Suppressor macrophage treated with lipopolysaccharide for 4 hours (primary cell): ENCODE measurements around the gene TRIM62.
"Not testable (repeated sequence)": the region's sequence is repeated elsewhere in the genome, so short reads cannot be mapped to it uniquely, and the experiment has no call there.

Experiments
- DNase-seq: peaks from one replicate; pipeline ENCODE4 v3.0.0-alpha.2; 2020

Gene TRIM62

DNA sequence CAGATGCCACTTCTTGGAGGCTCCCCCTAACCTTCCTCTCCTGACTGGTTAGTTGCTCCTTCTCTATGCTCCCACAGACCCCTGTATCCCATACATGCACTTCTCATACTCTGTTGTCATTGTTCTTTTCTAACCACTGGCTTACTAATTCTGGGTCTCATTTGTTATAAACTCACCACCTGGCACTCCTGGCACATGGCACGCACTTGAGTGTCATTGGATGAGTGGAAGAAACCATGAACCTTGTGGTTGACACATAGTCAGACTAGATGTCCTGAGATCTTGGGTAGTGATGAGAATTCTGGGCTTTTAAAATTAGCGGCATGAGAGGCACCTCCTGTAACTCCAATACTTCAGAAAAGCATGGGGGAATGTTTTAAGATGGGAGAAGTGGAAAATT is 49.3 kb downstream of the TRIM62 start:
- DNase-seq: no peak

DNA sequence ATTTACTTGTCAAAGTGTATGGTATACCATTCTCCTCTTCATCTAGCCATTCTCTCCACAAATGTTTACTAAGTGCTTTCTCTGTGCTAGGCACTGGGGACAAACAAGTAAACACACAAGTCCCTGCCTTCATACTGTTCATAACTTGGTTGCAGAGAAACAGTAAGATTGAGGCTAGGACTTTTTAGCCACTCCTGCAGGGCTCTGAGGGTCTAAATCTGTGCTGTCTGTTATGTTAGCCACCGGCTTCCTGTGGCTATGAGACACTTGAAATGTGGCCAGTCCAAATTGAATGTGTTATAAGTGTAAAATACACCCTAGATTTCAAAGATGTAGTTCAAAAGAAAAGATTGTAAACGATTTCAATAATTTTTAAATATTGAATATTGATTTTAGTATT is 50.7 kb downstream of the TRIM62 start:
- DNase-seq: no peak

DNA sequence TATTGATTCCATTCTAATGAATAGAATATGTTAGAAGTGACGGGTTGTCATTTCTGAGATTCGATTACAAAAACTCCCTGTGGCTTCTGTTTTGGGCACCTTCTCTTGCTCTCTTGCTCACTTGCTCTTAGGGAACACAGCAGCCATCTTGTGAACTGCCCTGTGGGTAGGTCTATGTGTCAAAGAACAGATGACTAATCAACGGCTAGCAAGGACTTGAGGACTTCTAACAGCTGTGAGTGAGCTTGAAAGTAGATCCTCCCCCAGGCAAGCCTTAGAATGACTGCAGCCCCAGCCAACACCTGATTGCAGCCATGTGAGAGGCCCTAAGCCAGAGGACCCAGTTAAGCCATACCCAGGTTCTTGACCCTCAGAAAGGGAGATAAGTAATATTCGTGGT is 51.5 kb downstream of the TRIM62 start:
- no peak for DNase-seq

DNA sequence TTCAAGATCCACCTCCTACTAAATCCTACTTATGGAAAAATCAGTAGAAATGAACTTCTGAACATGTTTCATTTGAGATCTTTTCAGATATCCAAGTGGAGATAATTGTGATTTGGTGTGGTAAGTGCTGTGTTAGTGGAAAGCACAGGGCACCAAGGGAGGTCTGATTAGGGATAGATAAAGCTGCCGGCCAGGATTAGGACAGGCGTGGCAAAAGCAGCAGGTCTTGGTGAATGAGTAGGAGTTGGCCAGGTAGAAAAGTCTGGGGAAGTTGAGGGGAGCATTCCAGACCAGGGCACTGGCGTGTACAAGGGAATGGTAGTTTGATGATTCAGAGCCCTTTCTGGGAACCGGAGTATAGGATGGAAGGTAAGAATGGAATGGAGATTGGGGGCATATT is 53.1 kb downstream of the TRIM62 start:
- DNase-seq: no peak

DNA sequence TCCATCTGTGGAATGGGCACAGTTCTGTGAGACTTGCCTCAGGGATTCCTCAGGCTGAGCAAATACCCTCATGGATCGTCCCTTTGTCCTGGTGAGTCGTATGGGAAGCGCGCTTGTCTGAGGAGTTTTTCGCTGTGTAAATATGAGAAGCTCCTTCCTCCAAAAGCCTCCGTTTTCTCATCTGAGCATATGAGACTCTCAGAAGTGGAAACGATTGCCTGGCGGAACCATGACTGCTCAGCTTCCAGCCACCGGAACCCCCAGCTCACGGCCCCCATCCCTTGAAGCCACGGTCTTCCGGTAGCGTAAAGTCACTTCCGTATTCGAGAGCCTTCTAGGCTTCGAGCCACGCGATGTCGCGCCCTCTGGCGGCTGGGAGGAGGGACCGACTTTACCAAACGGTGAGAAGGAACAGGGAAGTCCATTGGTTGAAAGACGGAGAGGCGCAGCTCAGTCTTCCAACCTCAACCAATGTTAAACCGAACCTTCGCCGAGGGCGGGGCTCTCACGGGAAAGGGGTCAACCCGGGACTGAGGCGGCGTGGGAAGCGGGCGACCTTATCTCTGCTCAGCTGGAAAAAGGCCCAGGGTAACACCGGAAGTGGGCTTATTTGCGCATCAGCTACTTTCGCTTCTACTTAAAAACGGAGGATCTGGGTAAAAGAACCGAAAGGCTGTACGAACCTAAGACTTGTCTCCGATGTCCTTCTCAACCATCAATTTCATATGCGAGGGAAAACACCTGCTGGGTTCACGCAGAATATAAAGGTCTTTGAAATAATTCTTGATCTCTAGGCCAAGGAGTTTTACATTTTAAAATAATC is 54.6 kb downstream of the TRIM62 start:
- DNase-seq: peak; percentile 100

DNA sequence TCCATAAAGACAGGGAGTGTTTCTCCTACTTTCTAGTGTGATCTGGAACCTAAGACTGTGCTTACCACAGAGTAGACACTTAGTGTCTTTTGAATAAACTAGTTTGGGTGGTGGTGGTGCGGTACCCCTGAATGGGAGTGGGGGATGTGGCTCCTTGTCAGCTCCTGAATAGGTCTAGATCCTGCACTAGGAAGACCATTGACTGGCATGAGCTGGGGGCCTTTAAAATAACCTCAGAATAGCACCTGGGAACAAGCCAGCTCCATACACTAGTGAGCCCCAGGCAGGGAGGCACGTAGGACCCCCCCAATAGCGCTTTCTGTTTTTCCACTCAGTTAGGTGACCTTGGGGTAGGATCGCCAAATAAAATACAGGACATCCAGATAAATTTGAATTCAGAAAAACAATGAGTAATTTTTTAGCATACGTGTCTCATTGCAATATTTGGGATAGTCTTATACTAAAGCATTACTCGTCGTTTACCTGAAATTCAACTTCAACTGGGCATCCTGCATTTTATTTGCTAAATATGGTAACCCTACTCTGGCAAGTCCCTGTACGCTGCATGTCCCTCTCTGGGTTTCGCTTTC is 55.3 kb downstream of the TRIM62 start:
- no peak for DNase-seq

DNA sequence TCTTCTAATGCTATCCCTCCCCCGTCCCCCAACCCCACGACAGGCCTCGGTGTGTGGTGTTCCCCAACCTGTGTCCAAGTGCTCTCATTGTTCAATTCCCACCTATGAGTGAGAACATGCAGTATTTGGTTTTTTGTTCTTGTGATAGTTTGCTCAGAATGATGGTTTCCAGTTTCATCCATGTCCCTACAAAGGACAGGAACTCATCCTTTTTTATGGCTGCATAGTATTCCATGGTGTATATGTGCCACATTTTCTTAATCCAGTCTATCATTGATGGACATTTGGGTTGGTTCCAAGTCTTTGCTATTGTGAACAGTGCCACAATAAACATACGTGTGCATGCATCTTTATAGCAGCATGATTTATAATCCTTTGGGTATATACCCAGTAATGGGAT is 57.2 kb downstream of the TRIM62 start:
- DNase-seq: not testable (repeated sequence)

DNA sequence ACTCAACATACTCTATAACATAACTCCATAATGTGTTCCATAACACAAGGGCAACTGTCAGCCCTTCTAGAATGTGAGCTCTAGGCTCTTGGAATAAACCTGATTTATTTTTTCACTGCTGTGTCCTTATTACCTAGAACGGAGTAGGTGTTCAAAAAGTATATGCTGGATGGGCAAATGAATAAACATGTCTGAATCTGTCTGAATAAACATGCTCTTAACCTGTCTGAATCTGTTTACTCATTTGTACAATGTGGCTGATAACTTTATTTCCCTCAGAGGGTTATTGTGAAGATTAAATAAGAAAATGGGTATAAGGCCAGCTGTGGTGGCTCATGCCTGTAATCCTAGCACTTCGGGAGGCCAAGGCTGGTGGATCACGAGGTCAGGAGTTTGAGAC is 58.6 kb downstream of the TRIM62 start:
- DNase-seq: no peak

DNA sequence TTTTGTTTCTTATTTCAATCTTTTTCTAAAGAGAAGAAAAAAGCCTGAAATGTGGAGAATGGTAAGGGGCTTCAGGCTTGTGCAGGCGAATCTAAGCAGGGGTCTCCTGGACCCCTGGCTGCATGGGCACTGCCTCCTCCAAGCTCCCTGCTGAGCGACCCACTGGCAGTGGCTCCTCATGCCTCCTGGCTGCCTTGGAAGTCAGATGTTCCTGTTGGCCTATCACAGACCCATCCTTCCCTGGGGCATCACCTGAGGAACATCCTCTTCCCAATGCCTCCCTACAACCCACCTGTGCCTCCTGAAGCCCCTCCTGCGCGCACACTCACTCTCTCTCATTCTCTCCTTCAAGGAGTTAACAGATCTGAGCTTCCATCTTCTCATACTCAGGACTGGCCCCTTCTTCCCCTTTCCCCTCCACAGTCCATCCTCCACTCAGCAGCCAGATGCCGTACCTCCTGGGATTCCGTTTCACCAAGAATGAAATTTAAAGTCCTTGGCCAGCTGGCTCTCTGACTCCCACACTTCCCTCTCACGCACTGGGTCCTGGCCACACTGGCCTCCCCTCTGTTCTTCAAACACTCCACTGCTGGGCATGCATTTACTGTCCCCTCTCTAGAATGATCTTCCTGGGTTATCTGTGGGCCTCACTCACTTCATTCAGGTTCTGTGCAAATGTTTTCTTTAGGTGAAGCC is 59.2 kb downstream of the TRIM62 start:
- no peak for DNase-seq

DNA sequence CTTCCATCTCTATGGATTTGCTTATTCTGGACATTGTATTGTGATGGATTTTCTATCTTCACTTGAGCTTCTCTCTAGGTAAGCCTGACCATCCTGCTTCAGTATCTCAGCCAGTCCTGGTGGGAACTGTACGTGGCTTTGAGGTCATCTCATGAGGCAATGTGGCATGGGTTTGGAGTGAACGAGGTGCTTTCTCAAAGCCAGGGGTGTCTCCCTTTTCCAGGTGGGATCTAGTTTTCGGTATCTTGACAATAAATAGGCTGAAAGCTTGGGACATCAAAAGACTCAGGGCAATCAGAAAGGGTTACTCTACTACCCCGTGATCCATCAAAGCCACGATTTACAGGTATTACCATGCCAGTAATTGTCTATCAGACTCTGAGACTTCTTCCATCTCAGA is 60.1 kb downstream of the TRIM62 start:
- no peak for DNase-seq

DNA sequence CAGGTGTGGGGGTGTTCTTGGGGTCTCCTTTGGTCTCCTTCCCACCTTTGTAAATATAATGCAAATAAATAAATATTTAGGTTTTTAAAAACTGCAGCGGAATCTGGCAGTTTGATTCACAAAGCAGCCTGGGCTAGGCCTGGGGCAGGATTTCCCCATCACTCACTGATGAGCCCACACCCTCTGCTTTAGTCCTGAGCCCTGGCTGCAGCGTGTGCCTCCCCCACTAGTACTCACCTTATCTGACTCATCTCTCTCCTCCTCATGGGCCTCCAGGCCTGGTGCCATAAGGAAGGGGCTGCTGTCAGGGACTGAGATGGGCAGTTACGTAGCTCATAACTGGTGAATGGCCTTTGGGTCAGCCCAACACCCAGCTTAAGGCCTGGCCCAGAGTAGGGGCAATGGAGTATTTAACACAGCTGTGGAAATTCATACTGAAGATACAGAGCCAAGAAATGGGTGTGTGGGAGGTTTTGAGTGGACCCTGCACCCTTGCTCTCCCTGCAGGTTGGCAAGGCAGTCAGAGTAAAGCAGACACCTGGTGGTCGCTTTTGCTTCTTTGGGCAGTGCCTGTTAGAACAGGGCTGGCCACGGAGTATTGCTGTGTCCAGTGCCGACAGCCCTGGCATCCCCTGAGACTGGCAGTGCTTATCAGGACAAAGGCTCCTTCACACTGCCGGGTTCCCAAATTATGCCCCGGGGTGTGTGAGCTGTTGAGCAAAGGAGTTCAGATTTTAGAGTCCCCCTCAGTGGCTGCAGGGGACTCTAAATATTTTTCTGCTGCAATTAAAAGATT is 61.2 kb downstream of the TRIM62 start:
- no peak for DNase-seq

DNA sequence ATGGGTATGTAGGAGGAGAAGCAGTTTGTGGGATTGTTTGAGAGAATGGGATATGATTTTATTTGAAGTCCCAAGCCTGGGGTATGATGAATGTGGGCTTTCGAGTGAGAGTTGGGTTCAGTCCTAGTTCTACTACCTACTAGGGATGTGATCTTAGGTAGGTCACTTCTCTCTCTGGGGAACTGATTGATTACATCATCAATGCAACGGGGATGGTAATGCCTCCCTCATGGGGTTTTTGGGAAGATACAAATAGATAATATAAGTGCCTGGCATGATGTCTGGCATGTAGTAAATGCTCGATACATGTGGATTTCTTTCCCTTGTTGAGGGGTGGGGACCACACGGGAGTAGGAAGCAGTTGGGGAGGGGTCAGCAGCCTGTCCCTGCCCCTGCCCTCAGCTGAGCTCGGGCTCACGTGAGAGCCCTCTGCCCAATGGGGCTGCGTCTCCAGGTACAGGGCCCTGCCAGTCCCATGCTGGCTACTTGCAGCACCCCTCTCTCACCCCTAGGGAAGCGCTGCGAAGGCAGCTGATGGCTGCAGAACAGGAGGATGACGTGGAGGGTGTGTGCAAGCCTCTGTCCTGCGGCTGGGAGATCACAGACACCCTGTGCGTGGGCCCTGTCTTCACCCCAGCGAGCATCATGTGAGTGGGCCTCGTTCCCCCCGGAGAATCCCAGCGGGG is 62.2 kb downstream of the TRIM62 start:
- DNase-seq: no peak

DNA sequence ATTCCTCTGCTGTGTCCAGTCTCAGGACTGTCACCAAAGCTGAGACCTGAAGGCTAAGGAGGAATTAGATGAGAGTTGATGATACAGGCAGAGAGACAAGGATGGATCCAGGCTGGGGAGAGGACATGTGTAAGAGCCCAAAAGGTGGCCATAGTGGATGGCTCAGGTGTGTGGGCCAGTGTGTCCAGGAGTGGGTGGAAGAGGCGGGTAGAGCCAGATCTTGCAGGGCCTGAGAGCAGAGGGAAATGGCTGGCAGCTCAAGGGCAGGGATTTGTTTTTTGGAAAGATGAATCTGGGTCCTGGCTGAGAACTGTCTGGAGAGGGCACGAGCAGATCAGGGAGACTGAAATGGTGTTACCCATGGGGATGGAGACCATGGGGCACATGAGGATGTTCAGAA is 62.8 kb downstream of the TRIM62 start:
- DNase-seq: no peak

DNA sequence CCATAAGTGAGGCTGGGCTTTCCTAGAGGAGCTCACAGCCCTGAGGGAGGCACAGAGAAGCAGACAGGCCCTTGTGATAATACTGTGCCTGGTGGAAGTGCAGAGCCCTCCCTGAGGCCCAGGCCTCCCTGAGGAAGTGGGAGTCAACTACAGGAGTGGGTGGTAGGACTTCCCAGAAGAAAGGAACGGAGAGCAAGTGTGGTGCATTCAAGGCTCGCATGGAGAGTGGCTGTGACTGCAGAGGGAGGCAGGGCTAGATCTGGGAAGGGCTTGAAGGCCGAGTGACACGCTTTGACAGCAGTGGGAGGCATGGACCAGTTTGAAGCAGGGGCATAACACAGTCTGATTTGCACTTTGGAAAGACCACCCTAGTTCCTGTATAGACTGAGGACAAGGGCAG is 63.6 kb downstream of the TRIM62 start:
- DNase-seq: no peak

DNA sequence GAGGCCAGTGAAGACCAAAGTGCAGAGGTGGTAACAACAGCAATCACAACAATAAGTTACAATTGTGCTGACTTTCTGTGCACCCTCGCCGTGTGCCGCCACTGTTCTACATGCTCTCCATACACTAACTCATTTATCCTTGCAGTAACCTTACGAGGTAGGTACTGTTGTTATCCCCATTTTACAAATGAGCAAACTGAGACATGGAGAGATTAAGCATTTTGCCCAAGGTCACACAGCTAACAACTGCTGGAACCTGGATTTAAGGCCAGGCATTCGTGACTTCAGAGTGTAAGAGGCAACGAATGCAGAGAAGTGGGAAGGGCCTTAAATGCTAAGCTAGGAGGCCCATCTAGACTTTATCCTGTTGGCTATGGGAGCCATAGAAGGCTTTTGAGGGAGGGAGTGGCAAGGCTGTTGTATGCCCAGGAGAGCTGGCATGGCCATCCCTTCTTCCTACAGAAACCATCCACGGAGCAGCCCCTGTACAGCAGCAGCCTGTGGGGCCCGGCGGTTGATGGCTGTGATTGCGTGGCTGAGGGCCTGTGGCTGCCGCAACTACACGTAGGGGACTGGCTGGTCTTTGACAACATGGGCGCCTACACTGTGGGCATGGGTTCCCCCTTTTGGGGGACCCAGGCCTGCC is 64.3 kb downstream of the TRIM62 start:
- DNase-seq: no peak

DNA sequence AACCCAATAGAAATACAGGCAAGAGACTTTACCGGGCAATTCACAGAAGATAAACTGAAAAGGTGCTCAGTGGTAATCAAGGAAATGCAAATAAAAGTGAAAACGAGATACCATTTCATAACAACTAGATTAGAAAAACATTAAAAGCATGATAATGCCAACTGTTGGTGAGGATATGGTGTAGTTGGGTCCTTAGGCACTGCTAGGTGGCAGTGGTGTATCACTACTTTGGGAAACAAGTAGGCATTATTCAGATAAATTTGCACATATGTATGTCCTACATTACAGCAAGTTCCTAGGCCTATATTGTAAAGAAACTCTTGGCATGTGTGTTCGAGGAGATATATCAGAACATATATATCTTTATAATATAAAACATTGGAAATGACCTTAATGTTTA is 69.9 kb downstream of the TRIM62 start:
- DNase-seq: no peak

DNA sequence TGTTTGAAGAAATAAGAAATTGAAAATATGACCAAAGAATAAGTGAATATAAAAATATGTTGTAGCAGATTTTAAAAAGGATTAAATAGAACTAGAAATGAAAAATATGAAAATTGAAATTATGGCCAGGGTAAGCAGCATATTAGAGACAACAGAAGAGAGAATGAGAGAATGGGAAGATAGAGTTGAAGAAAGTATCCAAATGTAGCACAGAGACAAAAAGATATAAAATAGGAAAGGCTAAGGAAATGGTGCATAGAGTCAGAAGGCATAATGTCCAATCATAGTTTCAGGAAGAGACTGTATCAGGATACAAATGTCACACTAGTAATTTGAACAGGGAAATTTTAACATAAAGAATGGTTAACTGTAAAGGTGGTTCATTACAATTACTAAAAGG is 71.4 kb downstream of the TRIM62 start:
- no peak for DNase-seq

DNA sequence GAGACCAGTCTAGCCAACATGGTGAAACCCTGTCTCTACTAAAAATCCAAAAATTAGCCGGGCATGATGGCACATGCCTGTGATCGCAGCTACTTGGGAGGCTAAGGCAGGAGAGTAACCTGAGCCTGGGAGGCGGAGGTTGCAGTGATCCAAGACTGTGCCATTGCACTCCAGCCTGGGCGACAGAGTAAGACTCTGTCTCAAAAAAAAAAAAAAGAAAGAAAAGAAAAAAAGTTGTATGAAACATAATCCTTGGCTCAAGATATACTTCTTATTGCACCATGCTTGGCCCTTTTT is 81.8 kb downstream of the TRIM62 start:
- DNase-seq: not testable (repeated sequence)

DNA sequence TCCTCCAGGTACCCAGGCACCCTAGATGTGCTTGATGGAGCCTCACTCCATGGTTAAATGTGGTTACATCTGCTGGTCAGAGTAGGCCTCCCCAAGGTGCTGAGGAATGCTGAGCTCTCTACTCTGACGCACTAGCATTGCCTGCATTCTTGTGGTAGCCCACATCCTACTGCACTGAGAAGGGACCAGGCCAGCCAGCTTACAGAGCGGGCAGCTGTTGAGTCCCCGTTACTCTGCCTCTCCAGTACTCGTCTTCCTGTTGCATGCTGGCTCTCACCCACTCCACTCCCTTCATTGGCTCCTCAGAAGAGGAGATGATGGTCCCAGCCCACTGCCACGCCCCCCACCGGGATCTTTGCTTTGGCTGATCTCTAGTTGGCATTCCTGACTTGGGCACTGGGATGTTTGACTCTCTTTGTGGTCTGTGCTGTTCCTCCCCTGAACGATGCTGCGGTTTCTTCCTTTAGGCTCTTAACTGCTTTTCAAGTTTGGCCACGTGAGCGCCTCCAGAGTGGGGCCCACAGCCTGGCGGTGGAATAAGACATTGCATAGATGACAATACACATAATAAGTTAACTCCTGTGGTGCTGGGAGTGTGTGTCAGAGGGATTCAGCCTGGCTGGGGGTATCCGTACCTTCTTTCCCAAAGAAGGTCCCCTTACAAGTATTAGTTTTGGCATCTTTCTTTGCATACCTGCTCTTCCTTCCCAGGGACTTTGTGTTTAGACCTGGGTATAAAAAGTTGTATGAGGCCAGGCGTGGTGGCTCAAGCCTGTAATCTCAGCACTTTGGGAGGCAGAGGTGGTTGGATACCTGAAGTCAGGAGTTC is 82.3 kb downstream of the TRIM62 start:
- DNase-seq: peak; percentile 12

DNA sequence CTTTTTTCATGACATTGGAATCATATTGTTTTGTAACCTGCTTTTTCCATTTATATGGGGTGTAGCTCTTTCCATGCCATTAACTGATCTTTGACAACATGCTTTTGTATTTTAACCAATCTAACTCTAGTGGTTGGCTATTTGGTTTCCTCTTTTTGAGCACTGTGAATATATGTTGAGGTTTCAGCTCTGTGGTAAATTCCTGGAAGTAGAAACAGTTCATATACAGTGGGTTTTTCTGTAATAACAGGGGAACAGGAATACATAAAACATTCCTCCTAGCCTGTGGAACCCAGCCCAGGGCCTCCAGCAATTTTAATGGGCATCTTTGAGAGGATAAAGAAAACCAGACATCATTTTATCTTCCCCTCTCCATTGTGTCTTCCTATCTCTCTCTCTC is 83.5 kb downstream of the TRIM62 start:
- no peak for DNase-seq

DNA sequence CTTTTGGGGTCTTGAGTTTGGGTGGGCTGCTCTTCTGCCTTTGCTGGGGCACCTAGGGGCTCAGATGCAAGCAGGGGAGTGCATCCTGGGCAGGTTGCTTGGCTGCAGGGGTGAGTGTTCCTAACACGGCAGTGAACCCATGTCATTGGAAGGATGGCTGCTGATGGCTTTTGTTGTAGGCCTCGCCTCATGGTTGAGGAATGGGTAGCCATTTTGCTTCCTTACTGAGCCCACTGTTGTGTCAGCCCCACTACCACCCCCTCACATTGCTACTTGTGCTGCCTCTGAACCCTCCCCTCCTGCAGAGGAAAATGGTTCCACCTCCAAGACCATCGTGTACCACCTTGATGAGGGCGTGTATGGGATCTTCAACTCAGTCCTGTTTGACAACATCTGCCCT is 84.1 kb downstream of the TRIM62 start:
- DNase-seq: no peak
